Omental fat pad (tissue), 4 donors: ENCODE measurements around the gene ARAP1. TPM values are rescaled to one million over a fixed set of nuclear protein-coding genes. Genes with fewer than 3 reads are reported as not detected.

Source experiments
- ATAC-seq: fragments of 150-250 bp; one replicate; pipeline ENCODE4 v1.9.1; 2016; ENCODE audit warnings: mild to moderate bottlenecking, moderate library complexity; ENCODE audit not compliant: low FRiP score
- DNase-seq: peaks from one replicate; pipeline ENCODE4 v3.0.0-alpha.2; 2019; ENCODE audit warnings: low spot score
- total RNA-seq, 4 donors: library from RNA; depleted of rRNA; stranded (reverse); fragments of >200 nt; gene quantifications; one replicate each; pipeline ENCODE4 v1.1.0, GENCODE V29; 2016
- TF ChIP-seq, protein P1 (sequence below), 3 donors: fragments of 450-650 bp; IDR thresholded peaks; one replicate each; pipeline ENCODE4 v1.5.1; 2016 to 2017; ENCODE audit warnings: antibody characterized with exemption in 3 of 3, mild to moderate bottlenecking in 3 of 3, moderate library complexity in 2 of 3

ARAP1 gene
- total RNA-seq, 4 donors from 2014 or later = 112 to 204 (median 123) TPM

DNA sequence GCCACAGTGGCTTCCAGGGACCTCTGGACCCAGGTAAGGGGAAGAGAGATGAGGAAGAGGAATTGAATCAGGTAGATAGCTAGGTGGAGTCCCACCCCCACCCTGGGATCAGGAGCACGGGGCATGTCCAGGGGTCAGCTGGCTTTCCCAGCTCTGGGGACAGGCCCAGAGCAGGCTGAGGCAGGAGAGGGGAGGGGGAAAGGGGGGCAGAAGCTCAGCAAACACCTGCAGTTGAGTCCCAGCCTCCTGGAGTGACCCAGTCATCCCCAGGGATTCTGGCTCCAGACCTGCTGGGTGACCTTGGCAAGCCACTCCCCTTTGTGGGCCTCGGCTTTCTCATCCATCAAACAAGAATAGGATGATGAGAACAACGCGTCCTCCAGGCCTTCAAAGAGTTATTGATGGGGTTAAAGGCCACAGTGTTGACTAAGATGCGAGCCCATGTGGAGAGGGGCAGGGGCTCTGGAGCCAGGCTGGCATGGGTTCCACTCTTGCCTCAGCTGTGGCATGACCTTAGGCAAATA, 25.6 kb upstream of the ARAP1 start:
- TF ChIP-seq, protein P1, sequence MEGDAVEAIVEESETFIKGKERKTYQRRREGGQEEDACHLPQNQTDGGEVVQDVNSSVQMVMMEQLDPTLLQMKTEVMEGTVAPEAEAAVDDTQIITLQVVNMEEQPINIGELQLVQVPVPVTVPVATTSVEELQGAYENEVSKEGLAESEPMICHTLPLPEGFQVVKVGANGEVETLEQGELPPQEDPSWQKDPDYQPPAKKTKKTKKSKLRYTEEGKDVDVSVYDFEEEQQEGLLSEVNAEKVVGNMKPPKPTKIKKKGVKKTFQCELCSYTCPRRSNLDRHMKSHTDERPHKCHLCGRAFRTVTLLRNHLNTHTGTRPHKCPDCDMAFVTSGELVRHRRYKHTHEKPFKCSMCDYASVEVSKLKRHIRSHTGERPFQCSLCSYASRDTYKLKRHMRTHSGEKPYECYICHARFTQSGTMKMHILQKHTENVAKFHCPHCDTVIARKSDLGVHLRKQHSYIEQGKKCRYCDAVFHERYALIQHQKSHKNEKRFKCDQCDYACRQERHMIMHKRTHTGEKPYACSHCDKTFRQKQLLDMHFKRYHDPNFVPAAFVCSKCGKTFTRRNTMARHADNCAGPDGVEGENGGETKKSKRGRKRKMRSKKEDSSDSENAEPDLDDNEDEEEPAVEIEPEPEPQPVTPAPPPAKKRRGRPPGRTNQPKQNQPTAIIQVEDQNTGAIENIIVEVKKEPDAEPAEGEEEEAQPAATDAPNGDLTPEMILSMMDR (IDR thresholded peaks at IDR 0.05) = no peak
- ATAC-seq (no peak), DNase-seq (no peak)

DNA sequence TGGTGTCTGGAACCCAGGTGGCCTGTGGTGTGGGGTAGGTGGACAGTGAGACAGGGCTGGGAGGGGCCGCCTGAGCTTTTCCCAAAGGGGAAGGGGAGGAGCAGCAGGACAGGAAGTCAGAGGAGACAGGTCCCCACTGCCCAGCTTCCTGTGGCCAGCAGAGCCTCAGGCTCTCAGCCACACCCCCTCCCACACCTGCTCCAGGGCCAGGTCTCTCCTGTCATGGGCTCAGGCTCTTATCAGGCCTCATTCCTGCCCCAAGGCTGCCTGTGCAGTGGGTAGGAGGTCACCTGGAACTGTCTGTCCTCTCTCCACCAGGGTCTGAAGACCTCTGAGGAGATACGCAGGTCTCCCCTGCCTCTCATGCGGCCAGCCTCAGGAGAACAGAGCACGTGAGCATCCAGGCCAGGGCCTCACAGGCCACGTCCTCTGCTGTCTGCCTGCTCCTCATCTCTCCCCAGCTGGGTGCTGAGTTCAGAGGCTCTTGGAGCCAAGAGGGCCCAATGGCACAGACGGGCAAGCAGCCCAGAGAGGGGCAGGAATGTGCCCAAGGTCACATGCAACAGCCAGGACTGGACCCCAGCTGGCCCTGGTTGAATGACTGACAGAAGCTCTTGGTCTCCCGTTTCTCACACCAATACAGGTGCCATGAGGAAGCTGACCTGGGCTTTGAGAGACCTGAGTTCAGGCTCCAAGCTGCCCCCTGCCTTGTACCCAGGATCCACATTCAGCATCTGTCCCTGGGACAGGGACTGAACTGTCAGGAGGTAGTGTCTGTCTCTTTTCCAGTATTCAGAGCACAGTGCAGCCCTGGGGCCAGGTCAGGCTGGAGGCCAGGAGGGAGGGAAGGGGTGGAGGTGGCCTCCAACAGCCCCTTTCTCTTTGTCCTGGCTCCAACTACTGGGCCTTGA, 24.9 kb upstream of the ARAP1 start:
- ATAC-seq (no peak), DNase-seq (no peak)
- TF ChIP-seq, protein P1 (IDR thresholded peaks at IDR 0.05) = no peak

DNA sequence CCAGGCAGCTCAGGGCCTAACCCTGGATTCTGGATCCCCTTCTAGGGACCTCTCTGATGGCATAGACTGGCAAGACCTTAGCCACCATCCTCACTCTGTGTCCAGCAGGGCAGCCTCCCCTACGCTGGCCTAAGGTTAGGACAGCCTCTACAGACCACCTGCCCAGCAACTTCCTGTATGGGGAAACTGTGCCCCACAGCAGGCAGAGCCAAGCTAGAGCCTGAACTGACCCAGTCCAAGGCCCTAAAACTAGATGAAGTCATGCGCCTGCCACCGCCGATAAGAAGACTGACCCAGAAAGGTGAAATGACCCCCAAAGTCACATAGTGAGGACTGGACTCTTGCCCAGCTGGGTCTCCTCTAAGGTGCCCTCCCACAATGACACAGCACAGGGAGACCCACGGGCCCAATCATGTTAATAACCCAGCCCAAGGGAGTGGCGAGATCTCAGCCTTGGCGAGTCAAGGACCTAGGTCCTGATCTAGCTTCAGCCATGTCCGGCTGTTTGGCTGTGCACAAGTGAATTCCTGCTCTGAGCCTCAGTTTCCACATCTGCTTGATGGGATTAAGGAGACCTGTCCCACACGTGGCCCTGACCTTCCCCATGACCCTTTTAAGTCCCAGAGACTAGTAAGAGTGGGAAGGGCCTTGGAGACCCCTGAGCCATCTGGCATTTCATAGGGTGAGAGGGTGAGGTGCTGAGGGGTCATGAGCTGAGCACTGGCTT, 24.1 kb upstream of the ARAP1 start:
- DNase-seq = no peak
- TF ChIP-seq, protein P1 (IDR thresholded peaks at IDR 0.05) = no peak
- no peak for ATAC-seq

DNA sequence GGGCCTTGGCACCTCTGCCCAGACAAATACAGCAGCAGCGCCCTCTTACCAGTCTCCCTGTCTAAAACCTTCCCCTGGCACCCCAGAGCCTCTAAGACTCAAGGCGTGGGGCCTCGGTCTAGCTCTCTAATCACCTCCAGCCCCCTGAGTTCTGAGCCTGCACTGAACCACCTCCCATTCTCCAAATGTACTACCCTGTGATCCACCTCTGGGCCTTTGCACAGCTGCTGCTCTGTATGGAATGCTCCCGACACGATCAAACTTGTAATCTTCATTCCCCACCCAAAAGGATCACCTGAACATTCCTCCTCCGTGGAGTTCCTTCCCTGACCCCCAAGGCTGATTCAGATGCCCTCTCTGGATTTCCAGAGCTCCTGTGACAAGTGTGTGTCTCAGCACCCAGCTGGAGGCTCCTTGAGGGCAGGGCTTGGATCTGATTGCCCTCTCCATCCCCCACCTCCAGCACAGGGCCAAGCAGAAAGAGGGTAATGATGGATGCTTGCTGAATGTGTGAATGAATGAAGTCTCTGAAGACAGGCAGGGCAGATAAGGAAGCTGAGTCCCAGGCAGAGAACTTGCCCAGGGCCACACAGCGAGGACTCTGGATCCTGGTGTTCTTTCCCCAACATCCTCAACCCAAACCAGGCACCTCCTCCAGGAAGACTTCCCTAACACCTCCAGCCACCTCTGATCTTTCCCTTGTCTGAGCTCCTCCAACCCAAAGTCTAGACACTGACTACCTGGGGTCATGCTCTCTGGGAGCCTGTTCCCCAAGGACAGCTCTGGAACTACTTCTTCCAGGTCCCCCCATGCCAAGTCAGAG, 23.3 kb upstream of the ARAP1 start:
- ATAC-seq (no peak), DNase-seq (no peak)
- TF ChIP-seq, protein P1 (IDR thresholded peaks at IDR 0.05) = no peak

DNA sequence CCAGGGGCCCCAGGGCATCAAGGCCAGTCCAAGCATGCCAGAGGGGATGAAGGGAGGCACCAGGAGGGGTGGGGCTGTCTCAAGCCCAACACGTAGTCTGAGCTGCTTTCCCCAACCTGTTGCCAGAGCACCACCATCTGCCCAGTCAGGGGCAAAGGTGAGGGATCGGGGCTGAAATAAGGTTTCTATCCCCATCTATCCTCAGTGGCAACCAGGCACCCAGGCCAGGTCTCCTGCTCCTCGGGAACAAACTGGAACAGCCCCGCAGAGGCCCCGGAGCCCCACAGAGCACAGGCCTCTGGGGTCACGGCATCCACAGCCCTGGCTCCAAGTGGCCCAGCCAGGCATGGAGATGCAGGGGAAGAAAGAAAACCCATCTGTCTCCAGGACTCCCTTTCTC, 22.3 kb upstream of the ARAP1 start:
- TF ChIP-seq, protein P1 (IDR thresholded peaks at IDR 0.05) = no peak
- no peak for ATAC-seq
- DNase-seq = no peak

DNA sequence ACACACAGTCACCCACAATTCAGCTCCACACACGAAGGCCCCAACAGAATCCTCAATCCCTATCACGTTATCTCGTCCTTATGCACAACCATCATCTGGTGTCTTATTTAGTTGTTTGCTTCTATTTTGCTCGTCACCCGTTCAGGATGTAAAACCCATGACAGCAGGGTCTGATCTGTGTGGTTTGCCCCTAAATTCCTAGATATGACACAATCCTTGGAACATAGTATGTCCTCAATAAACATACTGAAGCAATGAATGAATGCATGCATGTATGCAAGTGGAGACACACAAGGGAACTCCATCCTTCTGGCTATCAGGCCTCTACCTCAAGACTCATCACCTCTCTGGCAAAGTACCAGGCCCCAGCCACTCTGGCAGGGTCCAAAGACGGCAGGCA, 21.5 kb upstream of the ARAP1 start:
- TF ChIP-seq, protein P1 (IDR thresholded peaks at IDR 0.05) = no peak
- no peak for ATAC-seq

More for the DNA sequence above, 21.5 kb upstream of the ARAP1 start:
- DNase-seq = no peak
